DMS153 (cell line): ENCODE results near the gene VPS9D1.
A peak's percentile ranks its signal among the peaks of the same experiment; 100 is the strongest.
"Not testable (repeated sequence)": the region's sequence is repeated elsewhere in the genome, so short reads cannot be mapped to it uniquely, and the experiment has no call there.

ENCODE experiments used
- DNase-seq: peaks from one replicate; lab custom pipeline; 2025; lab: John Stamatoyannopoulos, UW

VPS9D1 gene

DNA sequence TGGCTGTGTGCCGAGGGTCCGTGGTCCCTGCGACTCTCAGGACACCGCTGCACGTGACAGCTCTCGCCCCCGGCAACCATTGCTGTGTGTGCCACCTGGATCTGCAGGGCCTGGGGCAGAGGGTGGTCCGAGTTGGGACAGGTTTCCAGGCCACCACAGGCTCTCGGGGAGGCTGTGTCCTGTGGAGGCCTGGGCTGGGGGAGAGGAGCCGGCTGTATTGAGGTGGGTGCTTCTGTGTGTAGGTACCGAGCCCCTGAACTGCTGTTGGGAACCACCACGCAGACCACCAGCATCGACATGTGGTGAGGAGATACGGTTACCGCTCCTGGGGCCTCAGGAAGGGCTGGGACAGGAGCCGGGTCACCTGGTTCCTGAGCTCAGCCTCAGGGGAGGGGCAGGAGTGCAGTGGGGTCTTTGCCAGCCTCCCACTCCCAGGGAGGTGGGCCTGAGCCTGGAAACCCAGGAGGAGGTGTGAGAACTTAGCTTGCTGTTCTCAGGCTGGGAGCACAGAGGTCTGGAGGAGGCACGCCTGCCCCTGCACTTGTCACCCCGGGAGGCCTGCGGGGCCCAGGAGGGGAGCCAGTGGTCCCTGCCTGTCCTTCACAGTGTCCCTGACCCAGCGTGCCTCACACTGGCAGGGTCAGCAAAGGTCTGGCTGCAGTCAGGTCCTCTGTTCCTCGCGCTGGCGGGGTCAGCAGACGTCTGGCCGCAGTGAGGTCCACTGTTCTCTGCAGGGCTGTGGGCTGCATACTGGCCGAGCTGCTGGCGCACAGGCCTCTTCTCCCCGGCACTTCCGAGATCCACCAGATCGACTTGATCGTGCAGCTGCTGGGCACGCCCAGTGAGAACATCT, 26.5 kb downstream of the VPS9D1 start:
- DNase-seq: no peak

GRCh38 chr16:89693289-89693731, 27.4 kb downstream of the VPS9D1 start:
- DNase-seq: no peak

GRCh38 chr16:89691986-89692569, 28.6 kb downstream of the VPS9D1 start:
- DNase-seq: no peak

- no peak for DNase-seq
Observed at GRCh38 chr16:89691231-89691985, 29.3 kb downstream of the VPS9D1 start.

- DNase-seq: no peak
Observed at GRCh38 chr16:89690392-89690901, 30.3 kb downstream of the VPS9D1 start.

GRCh38 chr16:89689621-89690020, 31.1 kb downstream of the VPS9D1 start:
- DNase-seq: not testable (repeated sequence)

GRCh38 chr16:89689142-89689541, 31.6 kb downstream of the VPS9D1 start:
- no peak for DNase-seq

GRCh38 chr16:89688395-89688794, 32.3 kb downstream of the VPS9D1 start:
- DNase-seq: no peak

DNA sequence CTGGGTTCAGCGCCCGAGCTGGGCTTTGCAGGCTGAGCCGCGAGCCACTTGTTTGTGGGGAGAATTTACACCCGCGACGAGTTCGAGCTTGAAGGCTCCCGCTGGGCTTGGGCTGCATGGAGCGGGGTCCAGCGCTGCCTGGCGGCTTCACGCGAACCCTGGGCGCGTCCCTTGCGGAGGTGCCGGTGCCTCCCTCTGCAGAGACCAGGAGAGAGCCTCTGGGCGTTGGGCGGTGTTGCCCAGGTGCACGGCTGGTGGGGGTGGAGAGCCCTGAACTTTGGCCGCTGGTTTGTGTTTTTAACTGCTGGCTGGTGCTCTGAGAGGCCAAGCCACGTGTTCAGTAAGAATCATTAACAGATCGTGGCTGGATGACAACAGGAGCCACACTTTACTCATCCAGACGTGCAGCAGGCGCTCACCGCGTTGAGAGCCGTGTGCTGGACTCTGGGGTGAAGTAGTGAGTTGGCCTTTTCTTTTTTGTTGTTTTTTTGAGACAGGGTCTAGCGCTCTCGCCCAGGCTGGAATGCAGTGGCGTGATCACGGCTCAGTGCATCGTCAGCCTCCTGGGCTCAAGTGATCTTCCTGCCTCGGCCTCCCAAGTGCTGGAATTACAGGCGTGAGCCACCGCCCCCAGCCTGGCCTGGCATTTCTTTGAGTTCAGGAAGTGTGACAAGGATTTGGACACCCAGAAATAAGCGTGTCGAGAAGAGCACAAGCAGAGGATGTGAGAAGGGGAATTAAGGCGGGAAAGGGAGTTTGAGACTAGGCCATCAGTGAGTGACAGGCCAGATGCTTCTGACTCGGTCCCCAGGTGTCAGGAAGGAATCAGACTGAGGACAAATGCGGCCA, 33.4 kb downstream of the VPS9D1 start:
- no peak for DNase-seq

DNA sequence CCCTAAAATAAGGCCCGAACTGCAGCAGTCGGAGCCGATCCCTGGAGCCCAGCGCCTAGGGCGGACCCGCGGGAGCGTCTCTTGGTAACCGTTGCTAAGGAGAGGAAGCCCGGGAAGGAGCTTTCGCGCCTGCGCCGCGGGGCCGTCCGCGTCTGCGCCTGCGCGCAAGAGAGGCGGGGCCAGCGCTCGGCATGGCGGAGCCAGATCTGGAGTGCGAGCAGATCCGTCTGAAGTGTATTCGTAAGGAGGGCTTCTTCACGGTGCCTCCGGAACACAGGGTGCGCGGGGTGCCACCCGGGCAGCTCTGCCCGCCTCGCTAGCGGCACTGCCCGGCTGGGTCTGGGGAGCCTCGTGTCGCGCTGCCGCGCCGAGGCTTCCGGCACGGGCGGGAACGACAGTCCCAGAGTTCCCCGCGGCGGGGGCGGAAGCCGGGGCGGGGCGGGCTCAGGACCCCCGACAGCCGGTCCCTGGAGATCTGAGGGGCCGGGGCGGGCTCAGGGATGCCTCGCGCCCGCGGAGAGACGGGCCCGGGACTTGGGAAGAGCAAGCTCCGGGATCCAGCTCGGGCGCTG, 34.1 kb downstream of the VPS9D1 start, which contains the start of gene CDK10:
Gene CDK10 (plus strand): TSS at position 170 of the 572 bp plus-strand sequence. CDS start 22 bp downstream, at position 192.
- DNase-seq: peak; percentile 83

GRCh38 chr16:89685916-89686315, 34.8 kb downstream of the VPS9D1 start:
- DNase-seq: no peak

DNA sequence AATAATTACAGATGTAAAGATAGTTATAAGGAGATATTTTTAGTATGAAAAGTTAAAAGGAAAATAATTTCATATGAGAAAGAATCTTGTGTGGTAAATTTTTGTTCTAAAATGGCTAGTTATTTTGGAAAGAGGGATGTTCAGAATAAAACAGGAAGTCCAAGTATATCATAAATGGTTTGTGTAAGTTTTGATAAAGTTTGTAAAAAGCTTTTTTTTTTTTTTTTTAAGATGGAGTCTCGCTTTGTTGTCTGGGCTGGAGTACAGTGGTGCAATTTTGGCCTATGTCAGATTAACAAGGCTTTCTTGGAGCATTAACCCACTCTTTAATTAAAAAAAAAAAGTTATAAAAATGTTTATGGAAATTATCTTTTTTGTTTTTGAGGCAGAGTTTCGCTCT, 42.4 kb downstream of the VPS9D1 start:
- DNase-seq: no peak

- DNase-seq: no peak
Observed at GRCh38 chr16:89672177-89672941, 48.3 kb downstream of the VPS9D1 start.

- DNase-seq: not testable (repeated sequence)
Observed at GRCh38 chr16:89671565-89671964, 49.1 kb downstream of the VPS9D1 start.

- no peak for DNase-seq
Observed at GRCh38 chr16:89670496-89671431, 49.9 kb downstream of the VPS9D1 start.

DNA sequence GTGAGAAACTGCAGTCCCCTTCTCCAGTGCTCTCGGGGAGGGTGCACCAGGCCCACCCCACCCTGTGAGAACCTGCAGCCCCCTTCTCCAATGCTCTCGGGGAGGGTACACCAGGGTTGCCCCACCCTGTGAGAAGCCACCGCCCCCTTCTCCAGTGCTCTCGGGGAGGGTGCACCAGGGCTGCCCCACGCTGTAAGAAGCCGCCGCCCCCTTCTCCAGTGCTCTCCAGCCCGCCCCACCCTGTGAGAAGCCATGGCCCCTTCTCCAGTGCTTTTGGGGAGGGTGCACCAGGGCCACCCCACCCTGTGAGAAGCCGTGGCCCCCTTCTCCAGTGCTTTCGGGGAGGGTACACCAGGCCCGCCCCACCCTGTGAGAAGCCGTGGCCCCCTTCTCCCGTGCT, 50.9 kb downstream of the VPS9D1 start:
- no peak for DNase-seq

DNA sequence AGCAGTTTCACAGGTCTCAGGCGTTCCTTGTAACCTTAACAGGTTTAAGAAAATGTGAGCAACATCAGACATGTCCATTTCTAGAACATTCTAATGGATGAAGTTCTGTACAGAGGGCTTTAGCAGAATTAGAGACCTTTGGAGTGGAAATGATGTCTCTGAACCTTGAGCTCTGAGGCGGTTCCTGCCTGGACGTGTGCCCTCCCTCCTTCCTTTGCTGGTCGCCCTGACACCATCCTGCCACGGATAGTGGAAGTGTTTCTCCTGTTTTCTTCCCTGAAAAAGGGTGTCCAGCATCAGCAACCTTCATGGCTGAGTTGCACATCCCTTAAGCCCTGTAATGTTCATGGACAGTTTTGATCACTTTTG, 51.9 kb downstream of the VPS9D1 start:
- no peak for DNase-seq

DNA sequence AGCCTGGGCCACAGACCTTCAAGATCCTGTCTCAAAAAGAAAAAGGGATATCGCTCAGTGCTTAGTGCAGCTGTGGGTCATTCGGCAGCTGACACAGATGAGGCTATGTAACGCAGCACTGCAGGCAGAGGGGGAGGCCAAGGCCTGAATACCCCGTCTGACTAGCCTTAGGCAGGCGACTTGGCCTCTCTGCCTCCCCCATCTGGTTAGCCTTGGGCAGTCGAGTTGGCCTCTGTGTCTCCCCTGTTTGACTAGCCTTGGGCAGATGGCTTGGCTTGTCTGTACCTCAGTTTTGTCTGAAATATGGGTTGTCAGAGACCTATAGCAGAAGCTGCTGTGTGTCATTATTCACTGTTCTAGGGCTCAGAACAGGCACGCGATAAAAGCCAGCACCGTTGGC, 53.1 kb downstream of the VPS9D1 start:
- no peak for DNase-seq

DNA sequence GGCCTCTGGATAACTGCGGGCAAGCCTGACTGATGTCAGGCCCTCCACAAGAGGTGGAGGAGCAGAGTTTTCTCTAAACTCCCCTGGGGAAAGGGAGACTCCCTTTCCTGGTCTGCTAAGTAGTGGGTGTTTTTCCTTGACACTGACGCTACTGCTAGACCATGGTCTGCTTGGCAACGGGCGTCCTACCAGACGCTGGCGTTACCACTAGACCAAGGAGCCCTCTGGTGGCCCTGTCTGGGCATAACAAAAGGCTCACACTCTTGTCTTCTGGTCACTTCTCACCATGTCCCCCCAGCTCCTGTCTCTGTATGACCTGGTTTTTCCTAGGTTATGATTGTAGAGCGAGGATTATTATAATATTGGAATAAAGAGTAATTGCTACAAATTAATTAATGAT, 53.7 kb downstream of the VPS9D1 start:
- DNase-seq: not testable (repeated sequence)
